Stimulated activated CD4-positive, alpha-beta T cell treated with anti-CD3 and anti-CD28 coated beads, Interleukin-2, amount 100 ng/mL, for 48 hours (primary cell): ENCODE data around the gene LCORL.
A peak's percentile ranks its signal among the peaks of the same experiment; 100 is the strongest.

Experiments used
- DNase-seq, 2 donors: peaks; one replicate each; pipeline ENCODE4 v3.0.0-alpha.2; 2020

Gene LCORL

DNA sequence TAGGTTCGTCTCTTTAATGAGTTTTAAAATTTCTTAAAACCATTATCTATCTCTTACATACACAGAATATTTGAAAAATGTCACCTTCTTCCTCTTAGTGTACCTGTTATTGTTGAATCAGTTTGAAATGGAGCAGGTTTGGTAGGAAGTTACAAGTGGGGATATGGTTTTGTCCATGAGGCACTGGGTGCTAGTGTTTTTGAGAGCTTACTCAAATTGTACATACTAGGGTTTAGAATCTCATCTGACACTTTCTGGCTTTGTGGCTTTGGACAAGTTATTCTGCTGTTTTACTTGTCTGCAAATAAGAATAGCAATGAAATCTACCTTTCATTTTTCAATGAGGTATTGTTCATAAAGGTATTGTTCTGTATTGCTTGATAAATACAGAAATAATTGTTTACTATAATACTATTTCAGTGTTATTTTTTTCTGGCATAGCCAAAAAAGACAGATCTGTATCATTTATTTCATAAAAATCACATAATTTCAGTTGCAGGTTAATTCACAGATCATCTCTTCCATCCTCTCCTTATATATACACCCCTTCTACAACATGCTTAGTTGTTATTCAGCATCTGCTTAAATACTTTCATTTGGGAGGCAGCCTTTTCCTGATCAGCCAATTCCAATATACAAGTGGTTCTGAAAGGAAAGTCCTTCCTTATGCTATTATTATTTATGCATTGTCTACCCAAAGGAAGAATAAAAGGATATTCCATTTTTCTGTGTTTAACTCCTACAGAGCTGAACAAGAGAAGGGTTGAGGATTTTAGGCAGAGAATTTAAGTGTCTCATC is 197.5 kb downstream of the LCORL start:
- DNase-seq = no peak

DNA sequence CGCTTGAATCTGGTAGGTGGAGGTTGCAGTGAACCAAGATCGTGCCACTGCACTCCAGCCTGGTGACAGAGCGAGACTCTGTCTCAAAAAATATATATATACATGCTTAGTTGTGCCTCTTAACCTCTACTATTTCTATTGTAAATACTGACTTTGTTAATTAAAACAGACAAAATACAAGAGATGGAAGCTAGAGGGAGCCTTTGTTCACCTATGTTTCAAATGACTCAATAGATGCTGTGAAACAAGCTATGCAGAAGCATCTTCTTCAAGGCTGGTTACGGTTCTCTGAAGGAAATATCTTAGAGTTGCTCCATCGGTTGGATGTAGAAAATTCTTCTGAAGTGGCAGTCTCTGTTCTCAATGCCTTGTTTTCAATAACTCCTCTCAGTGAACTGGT is 204.5 kb downstream of the LCORL start:
- DNase-seq = no peak

DNA sequence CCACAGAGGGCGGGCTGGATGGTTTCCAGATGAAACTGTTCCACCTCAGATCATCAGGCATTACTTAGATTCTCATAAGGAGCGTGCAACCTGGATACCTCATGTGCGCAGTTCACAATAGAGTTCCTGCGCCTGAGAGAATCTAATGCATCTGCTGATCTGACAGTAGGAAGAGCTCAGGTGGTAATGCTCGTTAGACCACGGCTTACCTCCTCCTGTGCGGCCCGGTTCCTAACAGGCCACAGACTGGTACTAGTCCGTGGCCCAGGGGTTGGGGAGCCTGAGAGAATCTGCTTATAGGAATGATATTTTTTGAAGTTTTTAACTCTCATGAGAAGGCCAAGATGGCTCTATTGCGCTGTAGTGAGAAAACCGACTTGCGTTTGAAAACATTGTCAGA is 205.4 kb downstream of the LCORL start:
- DNase-seq = no peak

DNA sequence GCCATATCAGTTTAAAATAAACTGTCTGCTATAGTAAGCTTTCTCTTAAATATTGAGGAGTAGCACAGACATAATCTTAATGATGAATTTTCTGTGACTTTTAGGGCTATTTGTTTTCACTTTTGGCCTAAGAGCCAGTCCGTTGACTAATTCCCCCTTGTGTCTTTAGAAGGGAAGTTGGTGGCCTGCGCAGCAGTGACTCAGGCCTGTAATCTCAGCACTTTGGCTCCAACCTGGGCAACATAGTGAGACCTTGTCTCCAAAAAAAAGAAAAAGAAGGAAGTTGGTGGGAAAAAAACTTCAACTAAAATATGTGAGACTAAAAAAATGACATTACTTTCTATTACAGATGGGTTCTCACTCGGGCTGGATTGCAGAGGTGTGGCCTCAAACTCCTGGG is 207.4 kb downstream of the LCORL start:
- no peak for DNase-seq

DNA sequence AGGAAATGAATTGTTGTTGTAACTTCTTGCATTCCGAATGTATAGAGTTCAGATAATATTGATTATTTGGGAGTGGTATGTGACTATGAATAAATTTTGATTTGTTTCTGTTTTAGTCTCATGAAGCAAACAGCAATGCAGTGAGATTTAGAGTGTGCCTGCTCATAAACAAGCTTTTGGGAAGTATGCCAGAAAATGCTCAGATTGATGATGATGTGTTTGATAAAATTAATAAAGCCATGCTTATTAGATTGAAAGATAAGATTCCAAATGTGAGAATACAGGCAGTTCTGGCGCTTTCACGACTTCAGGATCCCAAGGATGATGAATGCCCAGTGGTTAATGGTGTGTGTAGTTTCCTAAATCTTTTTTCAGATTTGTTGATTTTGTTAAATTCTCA is 208.8 kb downstream of the LCORL start:
- DNase-seq = no peak

DNA sequence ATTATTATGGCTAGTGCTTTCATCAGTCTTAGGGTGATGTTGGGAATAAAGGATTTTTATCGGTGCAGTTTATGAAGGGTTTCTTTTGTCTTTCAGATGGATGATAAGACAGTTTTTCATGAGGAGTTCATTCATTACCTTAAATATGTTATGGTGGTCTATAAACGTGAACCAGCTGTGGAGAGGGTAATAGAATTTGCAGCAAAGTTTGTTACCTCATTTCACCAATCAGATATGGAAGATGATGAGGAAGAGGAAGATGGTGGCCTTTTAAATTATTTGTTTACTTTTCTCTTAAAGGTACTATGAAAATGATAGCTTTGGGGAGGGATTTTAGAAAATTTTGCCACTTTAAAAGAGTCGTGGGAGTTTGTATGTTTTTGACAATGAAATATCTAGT is 209.4 kb downstream of the LCORL start:
- no peak for DNase-seq

DNA sequence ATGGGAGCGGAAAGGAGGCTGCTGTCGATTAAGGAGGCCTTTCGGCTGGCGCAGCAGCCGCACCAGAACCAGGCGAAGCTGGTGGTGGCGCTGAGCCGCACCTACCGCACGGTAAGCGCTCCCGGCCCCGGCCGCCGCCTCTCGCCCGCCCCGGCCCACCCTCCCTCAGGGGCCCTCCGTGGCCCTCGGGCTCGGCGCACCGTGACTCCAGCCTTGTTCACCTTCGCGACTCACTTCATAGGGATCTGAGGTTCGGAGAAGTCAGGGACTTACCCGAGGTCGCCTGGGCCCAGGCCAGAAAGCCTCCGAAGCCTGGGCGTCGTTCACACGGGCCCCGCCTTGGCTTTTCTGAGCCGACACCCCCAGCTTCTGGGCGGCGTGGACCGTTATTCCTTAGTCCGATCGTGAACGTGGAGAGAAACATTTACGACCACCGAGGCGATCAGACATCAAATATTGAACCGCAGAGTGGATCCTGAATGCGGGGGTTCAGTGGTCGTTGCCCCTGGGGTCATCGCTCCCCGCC is 210.4 kb downstream of the LCORL start:
- DNase-seq = peak; percentile 23 to 37

DNA sequence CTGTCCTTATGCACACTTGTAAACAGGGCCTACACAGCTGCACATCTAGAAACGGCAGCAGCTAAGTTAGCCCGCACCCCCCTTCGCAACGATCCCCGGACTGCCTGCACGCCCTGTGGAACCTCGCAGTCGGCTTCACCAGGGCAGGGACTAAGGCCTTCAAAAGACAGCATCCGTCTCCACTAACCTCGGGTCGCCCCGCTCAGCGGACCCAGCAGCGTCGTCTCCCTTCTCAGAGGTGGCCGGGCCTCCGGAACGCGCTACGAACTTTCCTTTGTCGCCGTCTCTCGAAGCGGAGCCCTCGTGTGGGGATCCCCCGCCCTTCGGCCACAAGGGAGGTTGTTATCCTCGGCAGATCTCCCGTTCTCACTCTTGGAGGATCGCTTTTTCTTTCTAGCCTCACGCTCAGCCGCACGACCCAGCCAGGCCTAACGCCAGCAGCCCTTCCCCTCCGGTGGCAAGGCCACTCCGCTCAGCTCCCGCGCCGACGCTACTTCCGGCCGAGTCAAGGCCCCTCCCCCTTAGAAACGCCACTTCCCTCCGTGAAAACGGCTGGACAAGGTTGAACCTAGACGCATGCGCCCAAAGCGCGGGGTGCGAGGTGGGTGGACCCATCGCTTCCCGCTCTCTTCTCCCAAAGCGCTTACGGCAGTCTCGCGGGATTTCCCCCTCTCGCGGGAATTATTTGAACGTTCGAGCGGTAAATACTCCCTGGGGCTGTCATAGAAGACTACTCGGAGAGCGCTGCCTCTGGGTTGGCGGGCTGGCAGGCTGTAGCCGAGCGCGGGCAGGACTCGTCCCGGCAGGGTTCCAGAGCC is 211.1 kb downstream of the LCORL start, which contains the start of the genes DCAF16 and NCAPG:
TSS of gene DCAF16 (minus strand) at position 498 of the 818 bp plus-strand sequence. CDS start 6,616 bp downstream, outside the sequence.
TSS of gene NCAPG (plus strand) at position 720 of the 818 bp plus-strand sequence. CDS start 99 bp downstream, outside the sequence.
- peak; percentile 98 to 99 for DNase-seq

DNA sequence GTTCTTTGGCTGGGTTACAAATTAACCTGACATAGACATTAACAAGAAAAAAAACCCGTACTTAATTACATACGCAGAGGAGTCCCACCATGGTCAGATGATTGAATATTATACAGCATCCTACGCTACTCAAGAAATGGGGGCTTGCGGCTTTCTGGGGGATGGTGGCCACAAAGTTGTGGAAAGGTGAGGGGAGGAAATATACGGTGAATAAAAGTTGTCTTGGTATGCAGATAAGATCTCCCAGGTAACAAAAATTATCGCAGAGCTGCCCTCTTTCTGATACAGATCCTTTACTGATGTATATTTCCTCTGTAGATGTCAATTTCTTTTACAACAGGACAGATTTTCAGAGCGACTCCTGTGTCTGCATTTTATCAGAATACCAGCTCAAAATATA is 211.9 kb downstream of the LCORL start:
- DNase-seq = no peak

DNA sequence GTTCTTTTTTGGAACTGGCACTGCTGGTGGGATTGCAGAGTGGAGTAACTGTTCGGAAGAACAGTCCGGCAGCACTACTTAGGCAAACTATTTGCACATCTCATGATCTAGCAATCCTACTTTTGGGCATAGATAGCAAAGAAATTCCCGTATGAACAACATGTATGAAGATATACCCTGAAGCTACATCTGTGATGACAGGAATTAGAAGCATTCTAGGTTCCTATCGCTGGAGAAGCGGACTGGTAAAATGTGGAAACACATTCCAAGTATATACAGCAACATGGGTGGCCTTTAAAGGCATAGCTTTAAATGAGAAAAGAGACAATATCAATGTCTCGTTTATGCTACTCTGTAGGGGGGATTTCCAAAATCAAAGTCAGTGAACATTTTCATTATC is 214.1 kb downstream of the LCORL start:
- no peak for DNase-seq

DNA sequence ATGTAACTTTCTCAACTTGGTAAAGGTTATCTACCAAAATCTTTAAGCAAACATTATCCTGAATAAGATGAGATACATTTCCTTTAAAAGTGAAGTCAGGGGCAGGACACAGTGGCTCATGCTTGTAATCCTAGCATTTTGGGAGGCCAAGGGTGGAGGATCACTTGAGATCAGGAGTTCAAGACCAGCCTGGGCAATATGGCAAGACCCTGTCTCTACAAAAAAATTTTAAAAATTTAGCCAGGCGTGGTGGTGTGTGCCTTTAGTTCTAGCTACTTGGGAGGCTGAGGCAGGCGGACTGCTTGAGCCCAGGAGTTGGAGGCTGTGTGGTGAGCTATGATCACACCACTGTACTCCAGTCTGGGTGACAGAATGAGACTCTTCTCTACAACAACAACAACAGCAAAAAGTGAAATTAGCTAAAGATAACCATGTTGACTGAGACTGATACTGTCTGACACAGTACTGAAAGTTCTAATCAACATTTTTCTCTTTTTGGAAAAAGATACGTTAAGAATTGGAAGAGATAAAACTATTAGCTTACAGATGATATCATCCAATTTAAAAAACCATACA is 215.9 kb downstream of the LCORL start:
- no peak for DNase-seq

DNA sequence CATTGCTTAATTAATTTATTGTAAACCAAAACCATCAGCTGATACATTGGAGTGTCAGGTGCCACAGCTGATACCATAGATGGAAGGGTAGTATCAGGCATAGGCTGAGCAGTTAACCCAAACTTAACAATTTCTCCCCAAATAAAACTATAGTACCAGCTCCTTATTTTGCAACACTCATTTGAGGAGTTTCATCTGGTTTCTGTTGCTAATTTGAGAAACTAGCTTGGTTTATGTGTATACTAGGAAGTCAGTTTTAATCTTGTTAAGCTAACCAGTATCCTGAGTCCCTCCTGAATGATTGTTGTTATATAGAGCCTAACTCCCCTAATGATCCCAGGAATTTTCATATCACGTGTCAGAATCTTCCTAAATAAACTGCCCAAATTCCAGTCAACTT is 223.7 kb downstream of the LCORL start:
- DNase-seq = no peak

DNA sequence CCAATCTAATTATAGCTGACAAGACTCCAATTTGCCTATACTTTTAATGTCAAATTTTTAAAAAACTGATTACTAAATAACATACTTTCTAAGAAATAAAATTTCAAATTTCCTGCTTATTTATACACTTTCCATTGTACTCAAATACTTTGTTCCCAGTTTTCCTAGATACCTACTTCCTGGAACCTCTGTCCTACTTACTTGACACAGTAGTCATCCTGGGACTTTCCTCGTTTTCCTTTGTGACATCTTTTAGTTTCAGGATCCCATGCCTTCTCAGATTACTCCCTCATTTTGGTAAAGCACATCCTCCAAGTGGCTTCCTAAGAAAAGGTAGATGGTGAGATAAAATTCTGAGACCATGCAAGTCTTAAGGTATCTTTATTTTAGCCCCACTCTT is 226.8 kb downstream of the LCORL start:
- DNase-seq = no peak
